Transverse colon (tissue), 4 donors: ENCODE data around the gene C5orf46.

Source experiments
- POLR2A ChIP-seq: fragments of 450-650 bp; IDR thresholded peaks from one replicate; pipeline ENCODE4 v1.6.1; 2016; ENCODE audit warnings: antibody characterized with exemption, mild to moderate bottlenecking, moderate library complexity
- POLR2AphosphoS5 ChIP-seq, 3 donors: sonication (generic); formaldehyde crosslinking; IDR thresholded peaks; one replicate each; pipeline ENCODE4 v1.6.1; 2016; ENCODE audit warnings: antibody characterized with exemption in 3 of 3
- TF ChIP-seq, protein P1 (sequence below), 5 experiments: fragments of 200-600 bp in 3 of 5; fragments of 450-650 bp in 2 of 5; sonication (generic) in 3 of 5; IDR thresholded peaks; 1 replicate in 2 of 5; 2 replicates in 3 of 5; pipeline ENCODE4 v1.5.1; 2016 to 2017; ENCODE audit warnings: antibody characterized with exemption in 5 of 5, inconsistent platforms in 3 of 5, mild to moderate bottlenecking in 2 of 5, moderate library complexity in 1 of 5

DNA sequence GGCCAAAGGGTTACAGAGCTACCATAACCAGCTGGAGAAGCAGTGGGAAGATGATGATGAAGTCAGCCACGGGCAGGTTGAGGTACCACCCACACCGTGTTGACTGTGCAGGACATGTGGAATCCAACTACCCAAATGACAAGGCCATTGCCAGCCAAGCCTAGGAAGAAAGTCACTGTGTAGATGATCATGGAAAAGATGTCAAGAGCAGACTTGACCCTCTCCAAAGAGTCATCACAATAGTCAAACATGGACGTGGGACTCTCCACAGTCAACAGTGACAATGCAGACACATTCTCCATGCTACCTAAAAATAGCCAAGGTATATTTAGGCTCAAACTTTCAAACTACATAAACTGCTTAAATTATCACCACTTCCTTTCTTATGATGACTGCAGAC is 54.0 kb downstream of the C5orf46 start:
- TF ChIP-seq, protein P1, sequence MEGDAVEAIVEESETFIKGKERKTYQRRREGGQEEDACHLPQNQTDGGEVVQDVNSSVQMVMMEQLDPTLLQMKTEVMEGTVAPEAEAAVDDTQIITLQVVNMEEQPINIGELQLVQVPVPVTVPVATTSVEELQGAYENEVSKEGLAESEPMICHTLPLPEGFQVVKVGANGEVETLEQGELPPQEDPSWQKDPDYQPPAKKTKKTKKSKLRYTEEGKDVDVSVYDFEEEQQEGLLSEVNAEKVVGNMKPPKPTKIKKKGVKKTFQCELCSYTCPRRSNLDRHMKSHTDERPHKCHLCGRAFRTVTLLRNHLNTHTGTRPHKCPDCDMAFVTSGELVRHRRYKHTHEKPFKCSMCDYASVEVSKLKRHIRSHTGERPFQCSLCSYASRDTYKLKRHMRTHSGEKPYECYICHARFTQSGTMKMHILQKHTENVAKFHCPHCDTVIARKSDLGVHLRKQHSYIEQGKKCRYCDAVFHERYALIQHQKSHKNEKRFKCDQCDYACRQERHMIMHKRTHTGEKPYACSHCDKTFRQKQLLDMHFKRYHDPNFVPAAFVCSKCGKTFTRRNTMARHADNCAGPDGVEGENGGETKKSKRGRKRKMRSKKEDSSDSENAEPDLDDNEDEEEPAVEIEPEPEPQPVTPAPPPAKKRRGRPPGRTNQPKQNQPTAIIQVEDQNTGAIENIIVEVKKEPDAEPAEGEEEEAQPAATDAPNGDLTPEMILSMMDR (IDR thresholded peaks at IDR 0.05) = no peak
- TF ChIP-seq POLR2A = no peak
- no peak for TF ChIP-seq POLR2AphosphoS5 (IDR thresholded peaks at IDR 0.05)
